RCC 7860 (cell line): ENCODE data around the gene STK32B.

Source experiments
- DNase-seq: peaks from one replicate; pipeline ENCODE4 v3.0.0-alpha.2; 2015; ENCODE audit warnings: low spot score
- FAIRE-seq: peaks from 2 replicates; lab custom pipeline; 2012; peaks lifted over from hg19 to GRCh38; lab: Jason Lieb, UNC

The STK32B gene

GRCh38 chr4:5029447-5029846 lies 21.8 kb upstream of the STK32B start:
- DNase-seq: no peak
- FAIRE-seq: no peak

GRCh38 chr4:5030221-5030620 lies 21.1 kb upstream of the STK32B start:
- no peak for DNase-seq
- no peak for FAIRE-seq

GRCh38 chr4:5030927-5031326 lies 20.4 kb upstream of the STK32B start:
- DNase-seq (no peak), FAIRE-seq (no peak)

- DNase-seq (no peak), FAIRE-seq (no peak)
These were observed 18.5 kb upstream of the STK32B start for GRCh38 chr4:5032813-5033212.

GRCh38 chr4:5033281-5033841 lies 17.9 kb upstream of the STK32B start:
- no peak for FAIRE-seq
- DNase-seq: no peak

- no peak for DNase-seq
- no peak for FAIRE-seq
These were observed 17.1 kb upstream of the STK32B start for GRCh38 chr4:5034206-5034605.

- FAIRE-seq (no peak), DNase-seq (peak; percentile 33)
These were observed 15.0 kb upstream of the STK32B start for GRCh38 chr4:5036239-5036638.

- FAIRE-seq: peak; percentile 96
These were observed 13.4 kb upstream of the STK32B start for GRCh38 chr4:5037553-5038551.

GRCh38 chr4:5039800-5040199 lies 11.5 kb upstream of the STK32B start:
- DNase-seq (no peak), FAIRE-seq (no peak)

More at GRCh38 chr4:5037553-5038551, 13.4 kb upstream of the STK32B start:
- DNase-seq: peak; percentile 98

- FAIRE-seq (no peak), DNase-seq (no peak)
These were observed 10.2 kb upstream of the STK32B start for GRCh38 chr4:5040856-5041620.

- DNase-seq: no peak
- no peak for FAIRE-seq
These were observed 9.6 kb upstream of the STK32B start for GRCh38 chr4:5041699-5042098.

GRCh38 chr4:5043579-5043978 lies 7.7 kb upstream of the STK32B start:
- no peak for FAIRE-seq
- DNase-seq: no peak

- no peak for FAIRE-seq
- DNase-seq: no peak
These were observed 6.9 kb upstream of the STK32B start for GRCh38 chr4:5044341-5044740.

- FAIRE-seq: no peak
- no peak for DNase-seq
These were observed 6.2 kb upstream of the STK32B start for GRCh38 chr4:5045097-5045496.

- DNase-seq (no peak), FAIRE-seq (no peak)
These were observed 2.6 kb upstream of the STK32B start for GRCh38 chr4:5048721-5049120.

GRCh38 chr4:5050520-5051277 lies 581 bp upstream of the STK32B start:
- FAIRE-seq: no peak

GRCh38 chr4:5052204-5052702 lies 973 bp downstream of the STK32B start:
- FAIRE-seq (no peak), DNase-seq (no peak)

More at GRCh38 chr4:5050520-5051277, 581 bp upstream of the STK32B start:
- DNase-seq: peak; percentile 56

- FAIRE-seq: no peak
- no peak for DNase-seq
These were observed 1.6 kb downstream of the STK32B start for GRCh38 chr4:5052726-5053425.

- DNase-seq (peak; percentile 74), FAIRE-seq (peak; percentile 84)
These were observed 3.3 kb downstream of the STK32B start for GRCh38 chr4:5054532-5054931.

GRCh38 chr4:5055411-5055810 lies 4.1 kb downstream of the STK32B start:
- no peak for DNase-seq
- FAIRE-seq: no peak
